ENCODE measurements around the gene DIRAS1.

- TF ChIP-seq POLR2A (IDR thresholded peaks at IDR 0.05) (no peak), CTCF (IDR thresholded peaks at IDR 0.05) (no peak)
Measured at GRCh38 chr19:2690856-2691255, 30.3 kb downstream of the DIRAS1 start.
